Measurements from ENCODE around the gene LORICRIN.

- TF ChIP-seq, protein P1, sequence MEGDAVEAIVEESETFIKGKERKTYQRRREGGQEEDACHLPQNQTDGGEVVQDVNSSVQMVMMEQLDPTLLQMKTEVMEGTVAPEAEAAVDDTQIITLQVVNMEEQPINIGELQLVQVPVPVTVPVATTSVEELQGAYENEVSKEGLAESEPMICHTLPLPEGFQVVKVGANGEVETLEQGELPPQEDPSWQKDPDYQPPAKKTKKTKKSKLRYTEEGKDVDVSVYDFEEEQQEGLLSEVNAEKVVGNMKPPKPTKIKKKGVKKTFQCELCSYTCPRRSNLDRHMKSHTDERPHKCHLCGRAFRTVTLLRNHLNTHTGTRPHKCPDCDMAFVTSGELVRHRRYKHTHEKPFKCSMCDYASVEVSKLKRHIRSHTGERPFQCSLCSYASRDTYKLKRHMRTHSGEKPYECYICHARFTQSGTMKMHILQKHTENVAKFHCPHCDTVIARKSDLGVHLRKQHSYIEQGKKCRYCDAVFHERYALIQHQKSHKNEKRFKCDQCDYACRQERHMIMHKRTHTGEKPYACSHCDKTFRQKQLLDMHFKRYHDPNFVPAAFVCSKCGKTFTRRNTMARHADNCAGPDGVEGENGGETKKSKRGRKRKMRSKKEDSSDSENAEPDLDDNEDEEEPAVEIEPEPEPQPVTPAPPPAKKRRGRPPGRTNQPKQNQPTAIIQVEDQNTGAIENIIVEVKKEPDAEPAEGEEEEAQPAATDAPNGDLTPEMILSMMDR (IDR thresholded peaks at IDR 0.05; ENCODE audit: low read depth, low read length), result no peak
- TF ChIP-seq EZH2phosphoT487 (IDR thresholded peaks at IDR 0.05; ENCODE audit: low read depth), result no peak
Measured at GRCh38 chr1:153261281-153262069, 2.0 kb downstream of the LORICRIN start.
